ENCODE data around the gene TRIM66.

Gene TRIM66

GRCh38 chr11:8712506-8712905, 30.0 kb upstream of the TRIM66 start:
- Histone ChIP-seq H3K4me1 (ENCODE audit: control insufficient read depth, insufficient read depth, low read length) (peaks cover 42% of the 10 kb centered on the region), H3K27me3 (ENCODE audit: control insufficient read depth, insufficient read depth, low read length) (no peaks in the 10 kb centered on the region), H3K9ac (ENCODE audit: low read depth, low read length) (no peak overlapping the region), H3K4me2 (ENCODE audit: low read length) (no peak overlapping the region), H3K36me3 (ENCODE audit: insufficient read depth, low read length) (peaks cover 52% of the 10 kb centered on the region), H3K4me3 (ENCODE audit: low read length) (no peak overlapping the region), H3K9me3 (replicated peaks; ENCODE audit: low read length) (no peaks in the 10 kb centered on the region)

DNA sequence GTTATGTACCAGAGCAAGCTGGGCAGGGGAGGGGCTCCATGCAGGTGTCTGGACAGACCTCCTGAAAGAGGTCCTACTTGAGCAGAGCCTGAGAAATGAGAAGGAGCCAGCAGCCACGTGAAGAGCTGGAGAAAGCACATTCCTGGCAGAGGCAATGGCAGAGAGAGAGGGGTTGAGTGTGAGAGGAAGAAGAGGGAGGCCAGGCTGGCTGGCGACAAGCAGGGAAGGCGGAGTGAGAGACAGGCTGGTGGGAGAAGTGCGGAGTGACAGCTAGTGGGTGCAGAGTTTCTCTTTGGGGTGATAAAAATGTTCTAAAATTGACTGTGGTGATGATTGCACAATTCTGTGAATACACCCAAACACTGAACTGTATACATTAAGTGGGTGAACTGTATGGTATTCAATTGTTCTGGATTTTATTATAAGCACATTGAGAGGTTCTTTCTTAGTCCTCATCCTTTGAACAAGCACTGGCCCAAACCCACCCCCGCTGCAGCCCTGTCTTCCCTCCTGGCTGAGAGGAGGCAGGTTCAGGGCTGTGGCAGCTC, 29.5 kb upstream of the TRIM66 start:
- no peak overlapping the region for H3K4me3 ChIP-seq (ENCODE audit: low read length)
- no peak overlapping the region for H3K9ac ChIP-seq (ENCODE audit: low read depth, low read length)
- H3K9me3 ChIP-seq (replicated peaks; ENCODE audit: low read length): no peaks in the 10 kb centered on the region
- H3K4me2 ChIP-seq (ENCODE audit: low read length): no peak overlapping the region
- H3K4me1 ChIP-seq (ENCODE audit: control insufficient read depth, insufficient read depth, low read length): peaks cover 37% of the 10 kb centered on the region
- H3K27me3 ChIP-seq (ENCODE audit: control insufficient read depth, insufficient read depth, low read length): no peaks in the 10 kb centered on the region
- peaks cover 52% of the 10 kb centered on the region for H3K36me3 ChIP-seq (ENCODE audit: insufficient read depth, low read length)

- H3K4me1 ChIP-seq (ENCODE audit: control insufficient read depth, insufficient read depth, low read length): peaks cover 17% of the 10 kb centered on the region
- peaks cover 60% of the 10 kb centered on the region for H3K36me3 ChIP-seq (ENCODE audit: insufficient read depth, low read length)
- no peaks in the 10 kb centered on the region for H3K9me3 ChIP-seq (replicated peaks; ENCODE audit: low read length)
Measured at GRCh38 chr11:8709777-8710176, 27.3 kb upstream of the TRIM66 start.

DNA sequence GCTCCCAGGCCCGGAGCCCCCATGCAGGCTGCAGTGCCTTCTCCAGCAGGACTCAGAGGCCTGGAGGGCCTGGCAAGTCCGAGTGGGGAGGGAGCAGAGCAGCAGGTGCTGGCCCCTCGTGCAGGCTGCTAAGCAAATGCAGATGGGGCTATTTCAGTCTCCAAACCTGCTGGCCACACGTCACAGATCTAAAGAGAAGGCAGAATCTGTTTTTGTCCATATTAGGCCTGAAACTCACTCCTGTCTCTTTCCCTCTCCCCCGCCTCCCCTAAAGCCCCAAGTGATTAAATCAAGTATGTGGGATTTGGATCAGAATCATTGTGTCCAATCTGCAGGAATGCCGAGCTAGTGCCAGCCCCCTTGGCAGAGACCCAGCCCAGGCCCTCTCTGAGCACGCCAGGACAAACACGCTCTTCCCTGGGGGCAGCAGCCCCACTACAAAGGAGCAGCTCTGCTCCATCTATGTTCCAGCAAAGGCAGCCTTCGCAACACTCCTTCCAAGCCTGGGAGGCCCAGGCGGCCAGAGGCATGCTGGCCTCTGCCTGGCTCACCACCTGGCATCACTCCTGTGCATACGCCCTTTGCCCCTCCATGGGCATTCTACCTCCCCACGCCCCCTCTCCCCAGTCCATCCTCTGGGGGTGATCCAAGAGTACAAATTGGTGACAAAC, 26.7 kb upstream of the TRIM66 start:
- Histone ChIP-seq H3K4me2 (ENCODE audit: low read length) (no peak overlapping the region), H3K9ac (ENCODE audit: low read depth, low read length) (no peak overlapping the region), H3K4me3 (ENCODE audit: low read length) (no peak overlapping the region), H3K36me3 (ENCODE audit: insufficient read depth, low read length) (peaks cover 55% of the 10 kb centered on the region), H3K4me1 (ENCODE audit: control insufficient read depth, insufficient read depth, low read length) (peaks cover 12% of the 10 kb centered on the region), H3K9me3 (replicated peaks; ENCODE audit: low read length) (no peaks in the 10 kb centered on the region), H3K27me3 (ENCODE audit: control insufficient read depth, insufficient read depth, low read length) (no peaks in the 10 kb centered on the region)

More at GRCh38 chr11:8709777-8710176, 27.3 kb upstream of the TRIM66 start:
- no peak overlapping the region for H3K9ac ChIP-seq (ENCODE audit: low read depth, low read length)
- H3K4me2 ChIP-seq (ENCODE audit: low read length): no peak overlapping the region
- no peak overlapping the region for H3K4me3 ChIP-seq (ENCODE audit: low read length)
- no peaks in the 10 kb centered on the region for H3K27me3 ChIP-seq (ENCODE audit: control insufficient read depth, insufficient read depth, low read length)

GRCh38 chr11:8707541-8708191, 25.2 kb upstream of the TRIM66 start:
- Histone ChIP-seq H3K36me3 (ENCODE audit: insufficient read depth, low read length) (peaks cover 62% of the 10 kb centered on the region), H3K27me3 (ENCODE audit: control insufficient read depth, insufficient read depth, low read length) (no peaks in the 10 kb centered on the region), H3K4me3 (ENCODE audit: low read length) (no peak overlapping the region), H3K9me3 (replicated peaks; ENCODE audit: low read length) (no peaks in the 10 kb centered on the region), H3K4me1 (ENCODE audit: control insufficient read depth, insufficient read depth, low read length) (peaks cover 12% of the 10 kb centered on the region), H3K4me2 (ENCODE audit: low read length) (no peak overlapping the region), H3K9ac (ENCODE audit: low read depth, low read length) (no peak overlapping the region)

GRCh38 chr11:8706673-8707432, 24.4 kb upstream of the TRIM66 start:
- H3K27me3 ChIP-seq (ENCODE audit: control insufficient read depth, insufficient read depth, low read length): no peaks in the 10 kb centered on the region
- no peak overlapping the region for H3K4me2 ChIP-seq (ENCODE audit: low read length)
- H3K9ac ChIP-seq (ENCODE audit: low read depth, low read length): no peak overlapping the region
- peaks cover 68% of the 10 kb centered on the region for H3K36me3 ChIP-seq (ENCODE audit: insufficient read depth, low read length)
- peaks cover 12% of the 10 kb centered on the region for H3K4me1 ChIP-seq (ENCODE audit: control insufficient read depth, insufficient read depth, low read length)
- H3K4me3 ChIP-seq (ENCODE audit: low read length): no peak overlapping the region
- no peaks in the 10 kb centered on the region for H3K9me3 ChIP-seq (replicated peaks; ENCODE audit: low read length)

- H3K9ac ChIP-seq (ENCODE audit: low read depth, low read length): no peak overlapping the region
- peaks cover 16% of the 10 kb centered on the region for H3K4me1 ChIP-seq (ENCODE audit: control insufficient read depth, insufficient read depth, low read length)
- H3K4me3 ChIP-seq (ENCODE audit: low read length): no peak overlapping the region
- no peaks in the 10 kb centered on the region for H3K27me3 ChIP-seq (ENCODE audit: control insufficient read depth, insufficient read depth, low read length)
- peaks cover 62% of the 10 kb centered on the region for H3K36me3 ChIP-seq (ENCODE audit: insufficient read depth, low read length)
- H3K9me3 ChIP-seq (replicated peaks; ENCODE audit: low read length): no peaks in the 10 kb centered on the region
- H3K4me2 ChIP-seq (ENCODE audit: low read length): no peak overlapping the region
Measured at GRCh38 chr11:8705146-8705545, 22.7 kb upstream of the TRIM66 start.

GRCh38 chr11:8704136-8704535, 21.7 kb upstream of the TRIM66 start:
- Histone ChIP-seq H3K4me2 (ENCODE audit: low read length) (no peak overlapping the region), H3K4me1 (ENCODE audit: control insufficient read depth, insufficient read depth, low read length) (peaks cover 19% of the 10 kb centered on the region), H3K27me3 (ENCODE audit: control insufficient read depth, insufficient read depth, low read length) (no peaks in the 10 kb centered on the region), H3K9me3 (replicated peaks; ENCODE audit: low read length) (no peaks in the 10 kb centered on the region), H3K9ac (ENCODE audit: low read depth, low read length) (no peak overlapping the region), H3K36me3 (ENCODE audit: insufficient read depth, low read length) (peaks cover 63% of the 10 kb centered on the region), H3K4me3 (ENCODE audit: low read length) (no peak overlapping the region)

GRCh38 chr11:8702598-8702915, 20.1 kb upstream of the TRIM66 start:
- Histone ChIP-seq H3K4me1 (ENCODE audit: control insufficient read depth, insufficient read depth, low read length) (peaks cover 16% of the 10 kb centered on the region), H3K4me2 (ENCODE audit: low read length) (no peak overlapping the region), H3K9me3 (replicated peaks; ENCODE audit: low read length) (no peaks in the 10 kb centered on the region), H3K9ac (ENCODE audit: low read depth, low read length) (no peak overlapping the region), H3K36me3 (ENCODE audit: insufficient read depth, low read length) (peaks cover 67% of the 10 kb centered on the region), H3K4me3 (ENCODE audit: low read length) (no peak overlapping the region), H3K27me3 (ENCODE audit: control insufficient read depth, insufficient read depth, low read length) (no peaks in the 10 kb centered on the region)

GRCh38 chr11:8701891-8702597, 19.6 kb upstream of the TRIM66 start:
- H3K4me1 ChIP-seq (ENCODE audit: control insufficient read depth, insufficient read depth, low read length): peaks cover 16% of the 10 kb centered on the region
- H3K9ac ChIP-seq (ENCODE audit: low read depth, low read length): no peak overlapping the region
- H3K36me3 ChIP-seq (ENCODE audit: insufficient read depth, low read length): peaks cover 67% of the 10 kb centered on the region
- no peaks in the 10 kb centered on the region for H3K27me3 ChIP-seq (ENCODE audit: control insufficient read depth, insufficient read depth, low read length)
- no peaks in the 10 kb centered on the region for H3K9me3 ChIP-seq (replicated peaks; ENCODE audit: low read length)
- no peak overlapping the region for H3K4me3 ChIP-seq (ENCODE audit: low read length)
- H3K4me2 ChIP-seq (ENCODE audit: low read length): no peak overlapping the region

DNA sequence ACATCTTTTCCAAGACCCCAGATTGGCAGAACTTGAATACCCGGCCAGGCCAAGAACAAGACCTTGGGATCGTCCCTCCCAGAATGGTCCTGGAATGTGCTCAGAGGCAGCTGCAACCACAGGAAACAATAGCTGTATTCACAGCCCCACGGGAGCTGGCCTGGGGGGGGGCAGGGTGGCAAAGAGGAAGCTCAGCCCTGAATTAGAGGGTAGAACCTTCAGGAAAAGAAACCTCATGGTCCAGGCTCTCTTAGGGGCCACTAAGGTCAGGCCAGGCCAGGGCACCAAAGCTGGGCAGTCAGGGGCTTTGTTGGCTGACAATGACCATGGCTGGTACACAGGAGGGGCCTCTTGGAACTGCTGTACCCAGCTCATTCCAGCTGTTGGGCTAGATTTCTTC, 17.4 kb upstream of the TRIM66 start:
- no peak overlapping the region for H3K4me3 ChIP-seq (ENCODE audit: low read length)
- H3K9me3 ChIP-seq (replicated peaks; ENCODE audit: low read length): no peaks in the 10 kb centered on the region
- no peaks in the 10 kb centered on the region for H3K27me3 ChIP-seq (ENCODE audit: control insufficient read depth, insufficient read depth, low read length)
- peaks cover 16% of the 10 kb centered on the region for H3K4me1 ChIP-seq (ENCODE audit: control insufficient read depth, insufficient read depth, low read length)
- H3K9ac ChIP-seq (ENCODE audit: low read depth, low read length): peak overlapping the region; percentile 60
- H3K4me2 ChIP-seq (ENCODE audit: low read length): peak overlapping the region; percentile 14
- H3K36me3 ChIP-seq (ENCODE audit: insufficient read depth, low read length): peaks cover 71% of the 10 kb centered on the region
